Testis (tissue), 2 donors: ENCODE measurements around the gene SUSD1.

Experiments used
- CTCF ChIP-seq, 3 experiments: fragments of 450-650 bp in 2 of 3; fragments of 200-600 bp in 1 of 3; sonication (generic) in 1 of 3; IDR thresholded peaks; one replicate each; pipeline ENCODE4 v1.5.1; 2016 to 2019; ENCODE audit warnings: antibody characterized with exemption in 3 of 3, mild to moderate bottlenecking in 2 of 3, moderate library complexity in 1 of 3
- POLR2A ChIP-seq: fragments of 450-650 bp; IDR thresholded peaks from one replicate; pipeline ENCODE4 v1.6.1; 2017; ENCODE audit warnings: antibody characterized with exemption, mild to moderate bottlenecking, moderate library complexity

- no peak for TF ChIP-seq CTCF (IDR thresholded peaks at IDR 0.05)
- no peak for TF ChIP-seq POLR2A
Measured at GRCh38 chr9:112033237-112034215, 141.6 kb downstream of the SUSD1 start.
